CD4-positive, alpha-beta memory T cell (primary cell): ENCODE results near the gene FRMD5. TPM values are rescaled to one million over a fixed set of nuclear protein-coding genes. Genes with fewer than 3 reads are reported as not detected.

ENCODE experiments used
- CTCF ChIA-PET: fragments of 350-600 bp; sonication (Branson Sonifier 250); formaldehyde crosslinking; loops from one replicate; lab custom pipeline; 2021; ENCODE audit warnings: inconsistent platforms; ENCODE audit not compliant: partially characterized antibody; lab: Charles Lee
- POLR2A ChIA-PET: fragments of 350-600 bp; sonication (Branson Sonifier 250); formaldehyde crosslinking; loops from one replicate; lab custom pipeline; 2021; ENCODE audit not compliant: partially characterized antibody; lab: Charles Lee
- DNase-seq, 5 donors: peaks; one replicate each; pipeline versions ENCODE4 v3.0.0 to v3.0.0-alpha.2; 2020 to 2022; ENCODE audit warnings: mixed read lengths in 1 of 5
- H3K27ac ChIP-seq: one replicate; pipeline ENCODE4 v1.7.0; 2013; ENCODE audit warnings: low read depth, low read length
- H3K27me3 ChIP-seq: 2 replicates; pipeline ENCODE4 v1.7.0; 2013; ENCODE audit warnings: mild to moderate bottlenecking, low read length, moderate library complexity; ENCODE audit not compliant: insufficient read depth
- H3K36me3 ChIP-seq: 2 replicates; pipeline ENCODE4 v1.7.0; 2013; ENCODE audit warnings: mild to moderate bottlenecking, low read length, moderate library complexity; ENCODE audit not compliant: insufficient read depth
- H3K4me1 ChIP-seq: 2 replicates; pipeline ENCODE4 v1.7.0; 2013; ENCODE audit warnings: mild to moderate bottlenecking, low read length, moderate library complexity; ENCODE audit not compliant: insufficient read depth
- H3K4me3 ChIP-seq, 2 donors: one replicate each; pipeline ENCODE4 v1.7.0; 2013; ENCODE audit warnings: low read length in 2 of 2, mild to moderate bottlenecking in 1 of 2
- H3K9me3 ChIP-seq, 2 donors: one replicate each; pipeline ENCODE4 v1.7.0; 2013; ENCODE audit warnings: low read length in 2 of 2, control low read depth in 1 of 2; ENCODE audit not compliant: control insufficient read depth in 1 of 2
- H3K27ac Mint-ChIP-seq, 7 donors: one replicate each; pipeline ENCODE4 v1.8.0; 2020 to 2021; ENCODE audit warnings: mixed read lengths in 7 of 7, mild to moderate bottlenecking in 6 of 7, inconsistent platforms in 3 of 7, moderate library complexity in 3 of 7
- H3K27me3 Mint-ChIP-seq, 2 donors: one replicate each; pipeline ENCODE4 v1.8.0; 2020 to 2021; ENCODE audit warnings: mixed read lengths in 2 of 2
- H3K36me3 Mint-ChIP-seq, 2 donors: one replicate each; pipeline ENCODE4 v1.8.0; 2020 to 2021; ENCODE audit warnings: mixed read lengths in 2 of 2, inconsistent platforms in 1 of 2, mild to moderate bottlenecking in 1 of 2
- H3K4me1 Mint-ChIP-seq, 4 donors: one replicate each; pipeline ENCODE4 v1.8.0; 2020 to 2021; ENCODE audit warnings: mixed read lengths in 4 of 4, mild to moderate bottlenecking in 1 of 4
- H3K4me3 Mint-ChIP-seq, 8 donors: one replicate each; pipeline ENCODE4 v1.8.0; 2020 to 2021; ENCODE audit warnings: mixed read lengths in 8 of 8, mild to moderate bottlenecking in 7 of 8, moderate library complexity in 6 of 8, inconsistent platforms in 3 of 8
- H3K9me3 Mint-ChIP-seq, 8 donors: one replicate each; pipeline ENCODE4 v1.8.0; 2020 to 2021; ENCODE audit warnings: mixed read lengths in 8 of 8, mild to moderate bottlenecking in 5 of 8, inconsistent platforms in 3 of 8, moderate library complexity in 1 of 8
- intact Hi-C: fragments of 100-400 bp; cut with micrococcal nuclease; formaldehyde crosslinking; loops from one replicate; pipeline ENCODE4 v1.15.1; 2023
- polyA plus RNA-seq, 2 donors: library from polyadenylated mRNA; unstranded; fragments of 300-500 nt; fragmentation: Illumina TruSeq; gene quantifications; one replicate each; pipeline ENCODE4 v1.2.3, GENCODE V29; 2021
- total RNA-seq, 2 experiments: library from RNA; stranded (reverse); gene quantifications; one replicate each; pipeline ENCODE4 v1.2.3, GENCODE V29; 2021

FRMD5 gene
- total and polyA plus RNA-seq, 4 experiments from 2014 or later, result 0.08 to 0.47 TPM; not detected in 2

DNA sequence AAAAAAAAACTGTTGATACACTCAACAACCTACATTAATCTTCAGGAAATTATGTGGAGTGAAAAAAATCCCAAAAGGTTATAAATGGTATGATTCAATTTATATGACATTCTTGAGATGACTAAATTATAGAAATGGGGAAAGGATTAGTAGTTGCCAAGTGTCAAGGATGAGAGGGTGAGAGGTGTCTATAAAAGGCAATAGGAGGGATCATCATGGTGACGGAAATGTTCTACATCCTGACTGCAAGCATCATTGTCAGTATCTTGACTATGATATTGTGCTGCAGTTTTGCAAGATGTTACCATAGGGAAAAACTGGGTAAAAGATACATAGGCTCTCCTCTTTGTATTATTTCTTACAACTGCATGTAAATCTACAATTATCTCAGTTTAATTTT, 125.6 kb downstream of the FRMD5 start:
- H3K27ac Mint-ChIP-seq, result no peak overlapping the region
- Histone ChIP-seq H3K4me1 (no peaks in the 10 kb centered on the region), H3K4me3 (no peak overlapping the region), H3K27me3 (no peaks in the 10 kb centered on the region), H3K9me3 (no peaks in the 10 kb centered on the region), H3K27ac (no peak overlapping the region), H3K36me3 (no peaks in the 10 kb centered on the region)
- CTCF ChIA-PET, result interaction anchor here (2.2 kb wide), 1 partner anchor 165 kb away, joined by 8 read pairs; no protein-coding TSS in a partner anchor
- POLR2A ChIA-PET, result no interaction called here
- H3K36me3 Mint-ChIP-seq, result no peaks in the 10 kb centered on the region
- peaks cover 9% of the 10 kb centered on the region in 2 donors for H3K27me3 Mint-ChIP-seq
- peaks cover 0 to 3% (median 1%) of the 10 kb centered on the region in 4 donors for H3K4me1 Mint-ChIP-seq
- no peaks in the 10 kb centered on the region for H3K9me3 Mint-ChIP-seq
- intact Hi-C loops, result no loop called here
- no peak overlapping the region for H3K4me3 Mint-ChIP-seq
- no peak for DNase-seq

GRCh38 chr15:44068347-44068746, 126.7 kb downstream of the FRMD5 start:
- no peaks in the 10 kb centered on the region for H3K36me3 Mint-ChIP-seq
- Histone ChIP-seq H3K27me3 (no peaks in the 10 kb centered on the region), H3K4me3 (no peak overlapping the region), H3K4me1 (no peaks in the 10 kb centered on the region), H3K36me3 (no peaks in the 10 kb centered on the region), H3K9me3 (no peaks in the 10 kb centered on the region), H3K27ac (no peak overlapping the region)
- POLR2A ChIA-PET, result no interaction called here
- H3K4me3 Mint-ChIP-seq, result no peak overlapping the region
- no peak for DNase-seq
- peaks cover 9% of the 10 kb centered on the region in 2 donors for H3K27me3 Mint-ChIP-seq
- H3K9me3 Mint-ChIP-seq, result no peaks in the 10 kb centered on the region
- intact Hi-C loops, result no loop called here
- no peak overlapping the region for H3K27ac Mint-ChIP-seq
- peaks cover 0 to 3% (median 1%) of the 10 kb centered on the region in 4 donors for H3K4me1 Mint-ChIP-seq
- CTCF ChIA-PET, result no interaction called here

GRCh38 chr15:44066211-44066827, 128.8 kb downstream of the FRMD5 start:
- H3K27me3 ChIP-seq, result no peaks in the 10 kb centered on the region
- no peak overlapping the region for H3K4me3 ChIP-seq
- no peaks in the 10 kb centered on the region for H3K36me3 Mint-ChIP-seq
- no peaks in the 10 kb centered on the region for H3K9me3 Mint-ChIP-seq
- no peak overlapping the region for H3K27ac Mint-ChIP-seq
- peaks cover 9% of the 10 kb centered on the region in 2 donors for H3K27me3 Mint-ChIP-seq
- ChIA-PET POLR2A (no interaction called here), CTCF (interaction anchor here (0.7 to 2.2 kb wide), 12 partner anchors 8 to 164 kb away, joined by 3 to 11 read pairs (median 6); no protein-coding TSS in a partner anchor)
- peaks cover 0 to 3% (median 1%) of the 10 kb centered on the region in 4 donors for H3K4me1 Mint-ChIP-seq
- intact Hi-C loops, result no loop called here
- H3K36me3 ChIP-seq, result no peaks in the 10 kb centered on the region
- H3K27ac ChIP-seq, result no peak overlapping the region
- peak; percentile 33 to 42 (median 38) for DNase-seq
- no peaks in the 10 kb centered on the region for H3K9me3 ChIP-seq
- H3K4me1 ChIP-seq, result no peaks in the 10 kb centered on the region
- peak overlapping the region in 1 of 8 donors; percentile 9 for H3K4me3 Mint-ChIP-seq

DNA sequence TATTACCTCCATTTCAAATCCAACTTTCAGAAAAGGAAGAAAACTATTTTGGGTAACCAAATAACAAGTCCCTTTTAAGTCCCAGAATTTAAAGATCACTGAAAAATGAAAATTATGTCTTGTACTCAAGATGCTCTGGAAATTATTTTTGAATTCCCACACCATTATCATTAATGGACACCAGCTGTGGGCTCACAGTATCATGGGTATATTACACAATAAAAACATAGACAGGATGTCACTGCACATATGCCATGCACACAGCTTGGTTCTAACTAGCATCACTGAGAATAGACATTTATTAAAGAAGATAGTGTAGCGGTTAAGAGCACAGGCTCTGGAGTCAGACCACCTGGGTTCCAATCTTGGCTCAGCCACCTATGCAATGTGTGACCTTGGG, 130.4 kb downstream of the FRMD5 start:
- intact Hi-C loops, result no loop called here

GRCh38 chr15:44058126-44058525, 136.9 kb downstream of the FRMD5 start:
- CTCF ChIA-PET, result interaction anchor here (1.8 kb wide), 1 partner anchor 8 kb away, joined by 9 read pairs; no protein-coding TSS in a partner anchor
- no peaks in the 10 kb centered on the region for H3K9me3 Mint-ChIP-seq
- no peaks in the 10 kb centered on the region for H3K36me3 Mint-ChIP-seq
- intact Hi-C loops, result no loop called here
- Histone ChIP-seq H3K27me3 (no peaks in the 10 kb centered on the region), H3K27ac (no peak overlapping the region), H3K9me3 (no peaks in the 10 kb centered on the region), H3K36me3 (no peaks in the 10 kb centered on the region), H3K4me3 (no peak overlapping the region), H3K4me1 (no peaks in the 10 kb centered on the region)
- POLR2A ChIA-PET, result no interaction called here
- H3K4me1 Mint-ChIP-seq, result no peaks in the 10 kb centered on the region
- H3K27ac Mint-ChIP-seq, result no peak overlapping the region
- no peak for DNase-seq
- no peak overlapping the region for H3K4me3 Mint-ChIP-seq
- H3K27me3 Mint-ChIP-seq, result peaks cover 9 to 11% of the 10 kb centered on the region in 2 donors

More for the DNA sequence above, 130.4 kb downstream of the FRMD5 start:
- H3K4me1 ChIP-seq, result no peaks in the 10 kb centered on the region
- H3K4me3 Mint-ChIP-seq, result no peak overlapping the region
- no peaks in the 10 kb centered on the region for H3K36me3 Mint-ChIP-seq
- H3K27ac ChIP-seq, result no peak overlapping the region
- H3K27ac Mint-ChIP-seq, result no peak overlapping the region
- CTCF ChIA-PET, result interaction anchor here (1.1 to 2.0 kb wide), 5 partner anchors 10 to 162 kb away, joined by 3 to 11 read pairs (median 4); no protein-coding TSS in a partner anchor
- peaks cover 9 to 10% of the 10 kb centered on the region in 2 donors for H3K27me3 Mint-ChIP-seq
- POLR2A ChIA-PET, result no interaction called here
- no peak for DNase-seq
- no peaks in the 10 kb centered on the region for H3K9me3 Mint-ChIP-seq
- no peaks in the 10 kb centered on the region for H3K27me3 ChIP-seq
- peaks cover 0 to 3% (median 1%) of the 10 kb centered on the region in 4 donors for H3K4me1 Mint-ChIP-seq
- no peaks in the 10 kb centered on the region for H3K9me3 ChIP-seq
- H3K4me3 ChIP-seq, result no peak overlapping the region
- H3K36me3 ChIP-seq, result no peaks in the 10 kb centered on the region

DNA sequence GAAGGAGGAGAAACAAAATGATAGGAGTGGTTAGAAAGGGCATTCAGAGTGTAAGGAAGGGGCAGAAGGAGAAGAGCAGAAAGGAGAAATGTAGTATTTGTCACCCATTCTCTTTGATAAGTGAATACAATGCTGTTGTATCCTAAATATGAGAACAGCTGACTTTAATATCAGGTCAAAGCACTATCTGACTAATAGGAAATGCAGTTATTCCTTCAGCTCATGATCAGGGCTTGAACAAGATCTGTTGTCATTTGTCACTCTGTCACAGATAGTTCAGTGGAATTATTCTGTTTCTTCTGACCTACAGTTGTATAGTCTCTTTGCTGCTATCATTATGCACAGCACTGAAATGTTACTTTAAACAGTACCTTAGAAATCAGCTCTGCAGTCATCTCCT, 149.4 kb downstream of the FRMD5 start:
- ChIA-PET CTCF (no interaction called here), POLR2A (no interaction called here)
- Mint-ChIP-seq H3K9me3 (peaks cover 0 to 4% (median 0%) of the 10 kb centered on the region in 8 donors), H3K27me3 (peaks cover 9 to 16% of the 10 kb centered on the region in 2 donors), H3K4me1 (no peaks in the 10 kb centered on the region), H3K36me3 (no peaks in the 10 kb centered on the region), H3K4me3 (no peak overlapping the region), H3K27ac (no peak overlapping the region)
- Histone ChIP-seq H3K27me3 (no peaks in the 10 kb centered on the region), H3K36me3 (no peaks in the 10 kb centered on the region), H3K4me3 (no peak overlapping the region), H3K27ac (no peak overlapping the region), H3K4me1 (no peaks in the 10 kb centered on the region), H3K9me3 (no peaks in the 10 kb centered on the region)
- no peak for DNase-seq
- intact Hi-C loops, result no loop called here

DNA sequence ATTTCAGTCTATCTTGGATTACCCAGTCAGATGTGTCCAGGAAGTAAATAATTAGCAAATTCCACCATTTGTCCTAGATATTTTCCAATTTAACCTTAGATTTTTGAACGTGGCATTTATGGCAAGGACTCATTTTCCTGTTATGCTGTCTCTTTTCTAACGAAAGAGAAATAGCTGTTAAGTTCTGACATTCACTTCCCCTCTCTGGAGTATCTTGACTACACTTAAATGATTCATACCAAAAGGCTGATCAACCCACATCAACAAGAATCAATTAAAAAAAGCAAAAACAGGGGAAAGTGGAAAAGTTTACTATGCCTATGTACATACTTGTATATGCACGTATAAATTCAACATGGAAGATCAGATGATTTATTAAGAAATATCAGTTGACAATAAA, 149.9 kb downstream of the FRMD5 start:
- H3K9me3 ChIP-seq, result no peaks in the 10 kb centered on the region
- H3K27me3 ChIP-seq, result no peaks in the 10 kb centered on the region
- CTCF ChIA-PET, result no interaction called here
- no peaks in the 10 kb centered on the region for H3K36me3 ChIP-seq
- DNase-seq, result no peak
- H3K36me3 Mint-ChIP-seq, result no peaks in the 10 kb centered on the region
- H3K9me3 Mint-ChIP-seq, result peaks cover 0 to 6% (median 0%) of the 10 kb centered on the region in 8 donors
- no peak overlapping the region for H3K4me3 ChIP-seq
- H3K27ac Mint-ChIP-seq, result no peak overlapping the region
- no peak overlapping the region for H3K27ac ChIP-seq
- POLR2A ChIA-PET, result no interaction called here
- peaks cover 12 to 16% of the 10 kb centered on the region in 2 donors for H3K27me3 Mint-ChIP-seq
- no peaks in the 10 kb centered on the region for H3K4me1 Mint-ChIP-seq
- no peak overlapping the region for H3K4me3 Mint-ChIP-seq
- intact Hi-C loops, result no loop called here
- no peaks in the 10 kb centered on the region for H3K4me1 ChIP-seq
